Skeletal muscle satellite cell (primary cell): Measurements from ENCODE around the gene OR2AG2.

Source experiments
- H3K27me3 ChIP-seq: 2 replicates; pipeline ENCODE4 v1.7.0; 2013; ENCODE audit warnings: low read length; ENCODE audit not compliant: control insufficient read depth, insufficient read depth
- H3K36me3 ChIP-seq: 2 replicates; pipeline ENCODE4 v1.7.0; 2013; ENCODE audit warnings: mild to moderate bottlenecking, control low read depth, low read length; ENCODE audit not compliant: insufficient read depth
- H3K4me1 ChIP-seq: 2 replicates; pipeline ENCODE4 v1.7.0; 2013; ENCODE audit warnings: low read length; ENCODE audit not compliant: control insufficient read depth, insufficient read depth
- H3K4me2 ChIP-seq: 2 replicates; pipeline ENCODE4 v1.7.0; 2013; ENCODE audit warnings: mild to moderate bottlenecking, low read length
- H3K4me3 ChIP-seq: 2 replicates; pipeline ENCODE4 v1.7.0; 2013; ENCODE audit warnings: low read length
- H3K9ac ChIP-seq: 2 replicates; pipeline ENCODE4 v1.7.0; 2013; ENCODE audit warnings: mild to moderate bottlenecking, low read depth, low read length, moderate library complexity
- H3K9me3 ChIP-seq: replicated peaks from 2 replicates; pipeline ENCODE4 v1.7.0; 2013; ENCODE audit warnings: mild to moderate bottlenecking, control low read depth, low read length

The OR2AG2 gene

DNA sequence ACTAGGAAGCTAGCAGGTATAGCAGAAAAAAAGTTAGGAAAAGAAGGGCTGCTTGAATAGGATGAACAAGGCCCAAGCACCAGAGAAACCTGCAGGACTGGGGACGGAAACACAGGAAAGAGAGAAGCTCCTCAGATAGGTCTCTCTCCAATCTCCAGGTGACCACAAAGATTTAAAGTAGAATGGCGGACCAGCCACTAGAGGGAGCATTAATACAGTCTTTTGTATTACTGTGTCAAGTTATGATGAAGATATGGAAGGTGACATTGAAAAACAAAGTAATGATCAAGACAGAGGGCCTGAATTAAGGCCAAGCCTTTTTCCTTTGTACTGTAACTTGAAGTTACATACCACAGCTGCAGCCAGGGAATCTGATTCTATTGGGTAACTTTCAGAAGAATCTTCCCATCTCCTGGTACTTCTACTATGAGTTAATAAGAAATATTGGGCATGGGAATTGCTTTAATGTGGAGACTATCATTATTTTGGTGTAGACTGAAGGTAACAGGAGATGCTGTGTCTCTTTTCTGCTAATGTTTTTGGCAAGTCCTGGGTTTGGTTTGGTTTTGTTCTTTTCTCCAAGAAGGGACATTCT is 33.8 kb downstream of the OR2AG2 start:
- H3K4me2 ChIP-seq: no peak overlapping the region
- no peak overlapping the region for H3K4me3 ChIP-seq
- peaks cover 12% of the 10 kb centered on the region for H3K27me3 ChIP-seq
- H3K9me3 ChIP-seq: no peaks in the 10 kb centered on the region
- H3K9ac ChIP-seq: no peak overlapping the region
- H3K4me1 ChIP-seq: peaks cover 6% of the 10 kb centered on the region
- H3K36me3 ChIP-seq: no peaks in the 10 kb centered on the region

DNA sequence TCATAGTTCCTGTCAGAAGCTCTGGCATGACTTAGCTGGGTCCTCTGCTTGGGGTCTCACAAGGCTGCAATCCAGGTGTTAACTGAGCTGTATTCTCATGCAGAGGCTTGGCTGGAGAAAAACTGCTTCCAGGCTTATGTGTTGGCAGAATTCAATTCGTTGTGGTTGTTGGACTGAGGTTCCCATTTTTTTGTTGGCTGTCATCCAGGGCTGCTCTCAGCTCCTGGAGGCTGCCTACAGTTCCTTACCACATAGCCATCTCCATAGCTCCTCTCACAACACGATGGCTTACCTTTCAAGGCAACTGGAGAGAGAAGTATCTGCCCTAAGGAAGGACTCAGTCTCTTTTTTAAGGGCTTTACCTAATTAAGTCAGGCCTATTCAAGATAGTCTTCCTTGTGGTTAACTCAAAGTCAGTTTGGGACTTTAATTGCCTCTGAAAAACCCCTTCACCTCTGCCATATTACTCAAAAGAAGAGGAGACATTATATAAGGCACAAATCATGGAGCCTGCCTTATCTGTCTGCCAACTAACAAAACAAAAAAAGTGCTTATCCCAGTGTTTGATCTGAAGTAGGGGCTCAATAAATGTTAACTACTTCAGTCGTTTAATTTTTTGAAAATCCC is 35.2 kb downstream of the OR2AG2 start:
- Histone ChIP-seq H3K4me1 (peaks cover 6% of the 10 kb centered on the region), H3K36me3 (no peaks in the 10 kb centered on the region), H3K9me3 (no peaks in the 10 kb centered on the region), H3K27me3 (peaks cover 7% of the 10 kb centered on the region), H3K9ac (no peak overlapping the region), H3K4me2 (no peak overlapping the region), H3K4me3 (no peak overlapping the region)

DNA sequence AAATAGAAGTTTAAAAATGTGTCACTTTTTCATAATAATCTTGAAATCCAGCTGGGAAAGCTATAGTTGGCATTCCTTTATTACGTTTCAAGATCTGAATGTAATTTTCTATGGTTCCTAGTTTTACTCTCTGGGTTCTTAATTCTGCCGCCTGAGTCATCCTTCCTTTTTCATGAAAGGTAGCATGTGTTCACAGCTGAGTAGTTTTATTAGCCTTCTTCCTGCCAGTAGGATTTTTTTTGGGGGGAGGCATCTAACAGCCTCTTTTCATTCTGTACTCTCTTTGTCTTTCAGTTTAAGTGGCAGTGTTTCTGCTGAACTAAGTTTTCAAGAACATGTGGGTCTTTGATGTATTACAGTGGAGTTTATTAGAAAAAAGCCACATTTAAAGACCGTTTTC is 36.5 kb downstream of the OR2AG2 start:
- Histone ChIP-seq H3K4me1 (peaks cover 6% of the 10 kb centered on the region), H3K4me3 (no peak overlapping the region), H3K9me3 (no peaks in the 10 kb centered on the region), H3K36me3 (no peaks in the 10 kb centered on the region), H3K27me3 (peaks cover 7% of the 10 kb centered on the region), H3K9ac (no peak overlapping the region), H3K4me2 (no peak overlapping the region)

DNA sequence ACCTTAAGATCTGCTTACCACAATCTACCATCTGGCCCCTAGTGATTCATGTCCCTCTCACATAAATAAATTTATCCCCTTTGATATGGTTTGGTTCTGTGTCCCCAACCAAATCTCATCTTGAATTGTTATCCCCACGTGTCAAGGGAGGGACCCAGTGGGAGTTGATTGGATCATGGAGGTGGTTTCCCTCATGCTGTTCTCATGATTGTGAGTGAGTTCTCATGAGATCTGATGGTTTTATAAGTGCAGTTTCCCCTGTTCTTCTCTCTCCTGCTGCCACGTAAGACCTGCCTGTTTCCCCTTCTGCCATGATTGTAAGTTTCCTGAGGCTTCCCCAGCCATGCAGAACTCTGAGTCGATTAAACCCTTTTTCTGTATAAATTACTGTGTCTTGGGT is 37.2 kb downstream of the OR2AG2 start:
- Histone ChIP-seq H3K4me1 (peaks cover 6% of the 10 kb centered on the region), H3K4me2 (no peak overlapping the region), H3K36me3 (no peaks in the 10 kb centered on the region), H3K27me3 (peaks cover 7% of the 10 kb centered on the region), H3K4me3 (no peak overlapping the region), H3K9ac (no peak overlapping the region), H3K9me3 (no peaks in the 10 kb centered on the region)

DNA sequence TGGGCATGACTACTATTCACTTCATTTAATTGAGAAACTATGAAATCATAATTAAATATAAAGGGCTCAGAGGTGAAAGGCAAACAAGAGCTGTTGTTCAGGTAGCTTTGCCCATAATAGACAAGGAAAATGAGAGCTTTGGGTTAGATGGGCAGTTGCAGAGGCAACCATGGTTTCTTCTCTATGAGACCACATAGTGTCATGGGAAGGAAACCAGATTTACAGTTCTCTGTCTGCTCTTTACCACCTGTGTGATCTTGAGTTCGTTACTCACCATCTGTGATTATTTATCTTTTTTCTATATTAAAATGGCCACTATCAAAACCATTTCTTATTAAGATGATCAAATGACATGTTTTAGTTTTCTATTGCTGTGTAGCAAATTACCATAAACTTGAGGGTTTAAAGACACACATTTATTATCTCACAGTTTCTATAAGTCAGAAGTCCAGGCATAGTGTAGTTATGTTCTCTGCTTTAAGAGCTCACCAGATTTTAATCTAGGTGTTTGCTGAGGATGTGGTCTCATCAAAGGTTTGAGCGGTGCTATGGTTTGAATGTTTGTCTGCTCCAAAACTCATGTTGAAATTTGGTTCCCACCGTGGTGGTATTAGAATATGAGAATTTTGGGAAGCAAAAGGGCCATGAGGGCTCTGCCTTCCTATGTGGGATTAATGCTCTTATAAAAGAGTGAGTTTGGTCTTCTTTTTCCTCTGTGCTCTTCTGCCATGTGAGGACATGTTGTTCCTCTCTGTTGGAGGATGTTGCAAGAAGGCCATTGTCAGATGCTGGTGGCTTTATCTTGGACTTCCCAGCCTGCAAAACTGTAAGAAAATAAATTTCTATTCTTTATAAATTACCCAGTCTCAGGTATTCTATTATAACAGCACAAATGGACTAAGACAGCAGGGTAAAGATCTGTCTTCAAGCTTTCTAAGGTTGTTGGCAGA is 38.2 kb downstream of the OR2AG2 start:
- Histone ChIP-seq H3K36me3 (no peaks in the 10 kb centered on the region), H3K4me2 (no peak overlapping the region), H3K9me3 (no peaks in the 10 kb centered on the region), H3K27me3 (peaks cover 9% of the 10 kb centered on the region), H3K9ac (no peak overlapping the region), H3K4me3 (no peak overlapping the region), H3K4me1 (peaks cover 6% of the 10 kb centered on the region)

DNA sequence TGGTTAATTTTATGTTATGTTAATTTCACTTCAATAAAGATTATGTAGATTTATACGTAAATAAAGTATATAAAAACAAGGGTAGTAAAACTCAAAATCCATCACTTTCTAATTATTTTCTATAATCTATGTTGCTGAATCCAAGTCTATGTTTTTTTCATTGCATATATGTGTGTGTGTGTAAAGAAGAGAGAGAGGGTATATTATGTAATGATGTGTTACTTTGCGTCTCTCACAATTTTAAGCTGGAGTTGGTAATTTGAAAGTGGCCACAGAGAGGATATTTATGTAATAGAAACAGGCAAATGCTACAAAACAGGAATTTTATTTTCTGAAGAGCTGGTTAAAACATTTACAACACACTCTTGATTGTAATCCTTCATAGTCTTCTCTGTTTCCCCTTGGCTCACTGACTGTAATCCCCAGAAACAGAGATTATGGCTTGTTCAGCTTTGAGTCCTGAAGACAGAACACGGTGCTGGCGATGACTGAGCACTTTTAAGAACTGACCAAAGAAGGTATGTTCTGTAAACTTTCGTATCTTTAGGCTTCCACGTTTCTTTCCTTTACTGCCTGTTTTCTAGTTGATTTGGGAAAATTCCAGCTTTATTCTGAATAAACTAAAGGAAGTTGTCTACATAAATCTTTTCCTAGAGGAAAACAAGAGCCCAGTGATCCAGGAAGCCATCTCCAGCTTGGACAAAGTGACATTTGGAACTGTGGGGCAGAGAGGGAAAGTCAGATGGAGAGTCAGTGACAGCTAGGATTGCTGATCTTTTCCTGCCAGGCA is 43.6 kb downstream of the OR2AG2 start:
- Histone ChIP-seq H3K4me3 (no peak overlapping the region), H3K4me2 (no peak overlapping the region), H3K27me3 (peaks cover 22% of the 10 kb centered on the region), H3K36me3 (no peaks in the 10 kb centered on the region), H3K9ac (no peak overlapping the region), H3K4me1 (no peaks in the 10 kb centered on the region), H3K9me3 (no peaks in the 10 kb centered on the region)

DNA sequence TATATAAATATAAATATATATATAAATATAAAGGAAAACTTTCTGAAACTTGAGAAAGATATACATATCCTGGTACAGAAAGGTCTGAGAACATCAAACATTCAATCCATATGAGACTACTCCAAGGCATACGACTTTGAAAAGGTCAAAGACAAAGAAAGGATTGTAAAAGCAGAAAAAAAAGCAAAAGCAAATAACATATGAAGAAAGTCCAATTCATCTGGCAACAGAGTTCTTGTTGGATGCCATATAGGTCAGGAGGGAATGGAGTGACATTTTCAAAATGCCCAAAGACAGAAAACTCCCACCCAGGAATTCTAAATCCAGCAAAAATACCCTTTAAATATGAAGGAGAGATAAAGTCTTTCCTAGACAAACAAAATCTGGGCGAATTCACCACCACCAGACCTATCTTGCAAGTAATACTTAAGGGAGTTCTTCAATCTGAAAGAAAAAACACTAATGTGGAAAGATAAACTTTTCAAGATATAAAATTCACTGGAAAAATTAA is 46.3 kb downstream of the OR2AG2 start:
- Histone ChIP-seq H3K4me2 (no peak overlapping the region), H3K9me3 (no peaks in the 10 kb centered on the region), H3K4me1 (no peaks in the 10 kb centered on the region), H3K9ac (no peak overlapping the region), H3K27me3 (peaks cover 37% of the 10 kb centered on the region), H3K4me3 (no peak overlapping the region), H3K36me3 (no peaks in the 10 kb centered on the region)

DNA sequence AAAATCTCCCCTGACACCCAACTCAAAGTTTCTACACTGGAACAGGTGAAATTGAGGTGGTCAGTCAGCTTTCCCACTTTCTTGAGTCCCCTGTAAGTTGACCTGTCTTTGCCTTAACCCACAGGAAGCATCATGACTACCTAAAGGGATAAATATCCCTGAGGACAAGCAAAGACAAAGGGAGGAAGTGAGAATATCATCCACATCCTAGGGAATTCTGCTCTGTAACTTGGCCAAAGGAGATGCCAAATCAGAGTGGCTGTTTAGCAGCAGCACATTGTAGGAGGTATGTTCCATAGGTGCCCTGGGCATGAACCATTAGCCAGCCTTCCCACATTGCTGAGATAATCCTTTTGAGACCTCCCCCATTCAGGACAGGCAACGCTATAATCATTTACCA is 47.8 kb downstream of the OR2AG2 start:
- Histone ChIP-seq H3K4me3 (no peak overlapping the region), H3K9ac (no peak overlapping the region), H3K4me1 (no peaks in the 10 kb centered on the region), H3K27me3 (peaks cover 46% of the 10 kb centered on the region), H3K4me2 (no peak overlapping the region), H3K9me3 (no peaks in the 10 kb centered on the region), H3K36me3 (no peaks in the 10 kb centered on the region)

DNA sequence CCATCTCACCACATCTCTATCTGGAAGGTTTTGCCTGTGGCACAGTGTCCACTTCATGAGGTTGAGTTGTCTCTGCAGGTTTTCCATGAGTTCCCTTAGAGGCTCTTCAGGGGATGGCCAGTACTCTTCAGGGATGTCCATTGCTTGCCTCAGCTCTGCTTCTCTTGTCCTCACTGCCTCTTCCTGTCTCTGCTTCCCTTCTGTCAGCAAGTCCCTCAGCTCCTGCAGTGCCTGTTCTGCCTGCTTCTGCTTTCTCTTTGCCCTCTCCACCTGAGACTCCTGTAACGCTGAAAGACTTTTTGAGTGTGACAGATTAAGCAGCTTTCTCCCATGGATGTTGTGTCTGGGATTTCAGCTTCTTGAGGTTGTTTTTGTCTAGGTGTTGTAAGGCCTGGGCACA is 50.4 kb downstream of the OR2AG2 start:
- H3K4me1 ChIP-seq: no peaks in the 10 kb centered on the region
- no peak overlapping the region for H3K4me3 ChIP-seq
- no peaks in the 10 kb centered on the region for H3K36me3 ChIP-seq
- H3K9me3 ChIP-seq: no peaks in the 10 kb centered on the region
- no peak overlapping the region for H3K9ac ChIP-seq
- H3K4me2 ChIP-seq: no peak overlapping the region
- H3K27me3 ChIP-seq: peaks cover 53% of the 10 kb centered on the region

DNA sequence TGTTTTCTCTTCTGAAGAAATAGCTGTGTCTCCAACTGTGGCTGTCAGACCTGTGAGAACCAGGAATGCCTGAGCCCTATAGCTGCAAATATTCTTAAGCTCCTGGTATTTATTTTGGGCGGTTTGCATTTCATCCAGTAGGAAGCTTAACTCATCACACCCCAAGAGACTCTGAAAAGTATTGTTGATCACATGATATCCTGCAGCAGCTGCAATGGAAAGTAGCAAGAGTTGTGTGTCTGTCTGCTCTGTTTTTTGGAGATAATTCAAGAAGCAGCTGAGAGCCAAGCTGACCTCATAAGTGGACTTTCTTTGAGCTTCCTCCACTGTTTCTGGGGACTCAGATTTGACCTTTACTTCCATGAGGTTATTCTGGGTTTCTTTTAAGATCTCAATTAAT is 52.2 kb downstream of the OR2AG2 start:
- no peak overlapping the region for H3K4me2 ChIP-seq
- peaks cover 63% of the 10 kb centered on the region for H3K27me3 ChIP-seq
- H3K36me3 ChIP-seq: no peaks in the 10 kb centered on the region
- H3K4me1 ChIP-seq: no peaks in the 10 kb centered on the region
- no peak overlapping the region for H3K9ac ChIP-seq
- H3K9me3 ChIP-seq: no peaks in the 10 kb centered on the region
- no peak overlapping the region for H3K4me3 ChIP-seq

DNA sequence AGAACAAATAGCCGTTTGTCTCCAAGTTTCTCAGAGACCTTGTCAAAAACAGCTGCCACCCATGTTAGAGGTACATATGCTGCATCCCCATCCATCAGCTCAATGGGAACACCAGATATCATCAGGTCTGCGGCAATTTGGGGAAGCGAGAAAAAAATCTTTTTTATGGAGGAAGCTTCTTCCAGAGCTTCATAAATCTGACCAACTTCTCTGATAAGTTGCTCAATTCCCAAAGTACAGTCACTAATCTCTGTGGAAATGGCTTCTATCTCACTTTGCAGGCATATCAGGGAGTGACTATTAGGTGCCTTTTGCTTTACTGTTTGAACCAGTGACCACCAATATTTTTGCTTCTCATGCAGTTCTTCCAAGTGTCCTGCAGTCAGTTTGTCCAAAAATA is 54.4 kb downstream of the OR2AG2 start:
- H3K4me1 ChIP-seq: no peaks in the 10 kb centered on the region
- H3K9me3 ChIP-seq: no peaks in the 10 kb centered on the region
- H3K36me3 ChIP-seq: no peaks in the 10 kb centered on the region
- no peak overlapping the region for H3K4me2 ChIP-seq
- H3K9ac ChIP-seq: no peak overlapping the region
- peaks cover 67% of the 10 kb centered on the region for H3K27me3 ChIP-seq
- H3K4me3 ChIP-seq: no peak overlapping the region
